ENCODE measurements around the gene ENPP3.

Gene ENPP3

GRCh38 chr6:131728296-131728939 lies 91.3 kb downstream of the ENPP3 start:
- Histone ChIP-seq H3K79me2 (no peaks in the 10 kb centered on the region), H3K9ac (no peak overlapping the region), H3K36me3 (ENCODE audit: control insufficient read depth, insufficient read depth, low read length) (no peaks in the 10 kb centered on the region), H3K9me3 (ENCODE audit: control insufficient read depth, low read length) (no peaks in the 10 kb centered on the region), H3K27ac (no peak overlapping the region), H3K4me2 (ENCODE audit: low read length) (no peak overlapping the region), H3K27me3 (ENCODE audit: control insufficient read depth, insufficient read depth, low read length) (no peaks in the 10 kb centered on the region), H2AFZ (no peak overlapping the region), H3K4me3 (ENCODE audit: low read depth, low read length) (no peak overlapping the region), H3K4me1 (no peaks in the 10 kb centered on the region)
- TF ChIP-seq CTCF (IDR thresholded peaks at IDR 0.05): no peak

- TF ChIP-seq CTCF (IDR thresholded peaks at IDR 0.05): no peak
- Histone ChIP-seq H3K27me3 (ENCODE audit: control insufficient read depth, insufficient read depth, low read length) (no peaks in the 10 kb centered on the region), H3K79me2 (no peaks in the 10 kb centered on the region), H2AFZ (no peak overlapping the region), H3K27ac (no peak overlapping the region), H3K36me3 (ENCODE audit: control insufficient read depth, insufficient read depth, low read length) (no peaks in the 10 kb centered on the region), H3K9me3 (ENCODE audit: control insufficient read depth, low read length) (no peaks in the 10 kb centered on the region), H3K9ac (no peak overlapping the region), H3K4me1 (no peaks in the 10 kb centered on the region), H3K4me3 (ENCODE audit: low read depth, low read length) (no peak overlapping the region), H3K4me2 (ENCODE audit: low read length) (no peak overlapping the region)
Measured at GRCh38 chr6:131729550-131729949, 92.4 kb downstream of the ENPP3 start.

- Histone ChIP-seq H3K4me2 (ENCODE audit: low read length) (no peak overlapping the region), H3K79me2 (no peaks in the 10 kb centered on the region), H3K9me3 (ENCODE audit: control insufficient read depth, low read length) (no peaks in the 10 kb centered on the region), H2AFZ (no peak overlapping the region), H3K4me3 (ENCODE audit: low read depth, low read length) (no peak overlapping the region), H3K4me1 (no peaks in the 10 kb centered on the region), H3K9ac (no peak overlapping the region), H3K36me3 (ENCODE audit: control insufficient read depth, insufficient read depth, low read length) (no peaks in the 10 kb centered on the region), H3K27me3 (ENCODE audit: control insufficient read depth, insufficient read depth, low read length) (no peaks in the 10 kb centered on the region), H3K27ac (no peak overlapping the region)
- no peak for TF ChIP-seq CTCF (IDR thresholded peaks at IDR 0.05)
Measured at GRCh38 chr6:131730264-131730663, 93.2 kb downstream of the ENPP3 start.

- Histone ChIP-seq H3K4me2 (ENCODE audit: low read length) (no peak overlapping the region), H3K4me1 (no peaks in the 10 kb centered on the region), H2AFZ (no peak overlapping the region), H3K27ac (no peak overlapping the region), H3K9me3 (ENCODE audit: control insufficient read depth, low read length) (no peaks in the 10 kb centered on the region), H3K9ac (no peak overlapping the region), H3K79me2 (no peaks in the 10 kb centered on the region), H3K36me3 (ENCODE audit: control insufficient read depth, insufficient read depth, low read length) (no peaks in the 10 kb centered on the region), H3K27me3 (ENCODE audit: control insufficient read depth, insufficient read depth, low read length) (no peaks in the 10 kb centered on the region), H3K4me3 (ENCODE audit: low read depth, low read length) (no peak overlapping the region)
- TF ChIP-seq CTCF (IDR thresholded peaks at IDR 0.05): no peak
Measured at GRCh38 chr6:131731224-131731623, 94.1 kb downstream of the ENPP3 start.

- no peak overlapping the region for H3K4me2 ChIP-seq (ENCODE audit: low read length)
- no peak overlapping the region for H3K4me3 ChIP-seq (ENCODE audit: low read depth, low read length)
Measured at GRCh38 chr6:131733376-131734016, 96.4 kb downstream of the ENPP3 start.

More at GRCh38 chr6:131733376-131734016, 96.4 kb downstream of the ENPP3 start:
- Histone ChIP-seq H3K4me1 (no peaks in the 10 kb centered on the region), H3K79me2 (no peaks in the 10 kb centered on the region), H2AFZ (no peak overlapping the region), H3K36me3 (ENCODE audit: control insufficient read depth, insufficient read depth, low read length) (no peaks in the 10 kb centered on the region), H3K27me3 (ENCODE audit: control insufficient read depth, insufficient read depth, low read length) (no peaks in the 10 kb centered on the region), H3K9ac (no peak overlapping the region), H3K27ac (no peak overlapping the region), H3K9me3 (ENCODE audit: control insufficient read depth, low read length) (no peaks in the 10 kb centered on the region)
- no peak for TF ChIP-seq CTCF (IDR thresholded peaks at IDR 0.05)

All from parathyroid adenoma (tissue), 2 donors.